Esophagus squamous epithelium (tissue), 5 donors: Measurements from ENCODE around the gene HEYL. TPM values are rescaled to one million over a fixed set of nuclear protein-coding genes. Genes with fewer than 3 reads are reported as not detected.

Source experiments
- DNase-seq: peaks from one replicate; lab custom pipeline; 2025; lab: John Stamatoyannopoulos, UW
- H3K27ac ChIP-seq, 4 donors: fragments of 200-600 bp; sonication (generic); one replicate each; pipeline ENCODE4 v1.5.1; 2016 to 2019; ENCODE audit warnings: mild to moderate bottlenecking in 1 of 4
- H3K27me3 ChIP-seq, 4 donors: fragments of 200-600 bp; sonication (generic); 1 replicate in 3 of 4; 2 replicates in 1 of 4; pipeline versions ENCODE4 v1.5.1 to v1.6.0; 2017 to 2021; ENCODE audit warnings: antibody characterized with exemption in 1 of 4
- H3K36me3 ChIP-seq, 3 donors: fragments of 200-600 bp; sonication (generic); one replicate each; pipeline ENCODE4 v1.5.1; 2016 to 2019
- H3K4me1 ChIP-seq, 3 donors: fragments of 200-600 bp; sonication (generic); one replicate each; pipeline ENCODE4 v1.5.1; 2017 to 2019
- H3K4me3 ChIP-seq, 4 donors: fragments of 200-600 bp; sonication (generic); 1 replicate in 3 of 4; 2 replicates in 1 of 4; pipeline ENCODE4 v1.5.1; 2016 to 2019; ENCODE audit warnings: mild to moderate bottlenecking in 2 of 4, moderate library complexity in 1 of 4
- H3K9me3 ChIP-seq, 3 donors: fragments of 200-600 bp; sonication (generic); one replicate each; pipeline ENCODE4 v1.5.1; 2016 to 2019
- CTCF ChIP-seq, 6 experiments: fragments of 450-650 bp in 4 of 6; fragments of 200-600 bp in 2 of 6; sonication (generic) in 2 of 6; IDR thresholded peaks; one replicate each; pipeline ENCODE4 v1.5.1; 2016 to 2019; ENCODE audit warnings: antibody characterized with exemption in 6 of 6, mild to moderate bottlenecking in 4 of 6, moderate library complexity in 4 of 6
- POLR2A ChIP-seq, 4 donors: fragments of 450-650 bp; IDR thresholded peaks; one replicate each; pipeline ENCODE4 v1.6.1; 2017; ENCODE audit warnings: antibody characterized with exemption in 4 of 4, mild to moderate bottlenecking in 4 of 4, moderate library complexity in 3 of 4
- WGBS, 2 donors: methylation state at CpG; one replicate each; pipeline ENCODE4 v1.1.5; 2018; 5-methylcytosine and 5-hydroxymethylcytosine counted together
- intact Hi-C: fragments of 100-400 bp; cut with DNase I; formaldehyde crosslinking; loops from one replicate; pipeline ENCODE4 v1.15.0; 2022
- total RNA-seq, 4 donors: library from RNA; depleted of rRNA; stranded (reverse); fragments of >200 nt; gene quantifications; one replicate each; pipeline ENCODE4 v1.1.0, GENCODE V29; 2016
- donor health status: DM: yes; HTN: yes; CAD: no.

The HEYL gene
- total RNA-seq, 4 donors from 2014 or later: 0.45 to 1.2 (median 0.77) TPM

DNA sequence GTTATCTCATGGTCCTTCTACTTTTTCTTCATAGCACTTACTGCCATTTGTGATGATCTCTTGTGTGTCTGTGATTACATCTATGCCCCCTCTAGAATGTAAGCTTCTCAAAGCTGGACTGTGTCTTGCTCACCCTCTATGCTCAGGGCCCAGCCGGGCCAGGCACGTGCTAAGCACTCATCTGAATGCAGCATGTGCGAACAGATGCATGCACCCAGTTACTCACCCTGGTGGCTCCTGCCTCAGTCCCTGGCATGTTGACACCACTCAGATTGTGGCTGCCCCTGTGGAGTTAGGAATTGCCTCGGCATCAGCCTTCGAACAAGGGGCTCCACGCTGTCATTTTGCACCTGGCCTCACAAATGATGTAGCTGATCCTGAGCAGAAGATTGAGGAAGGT is 43.3 kb downstream of the HEYL start:
- H3K9me3 ChIP-seq: no peaks in the 10 kb centered on the region
- 81 to 83% methylated on average over 6 of the region's 6 CpGs for WGBS, 2 donors

GRCh38 chr1:39593386-39593785 is 46.1 kb downstream of the HEYL start:
- 88 to 91% methylated on average over 4 of the region's 4 CpGs for WGBS, 2 donors
- Histone ChIP-seq H3K4me1 (no peaks in the 10 kb centered on the region), H3K36me3 (no peaks in the 10 kb centered on the region), H3K27me3 (peaks cover 0 to 16% (median 0%) of the 10 kb centered on the region in 4 donors), H3K27ac (no peak overlapping the region), H3K9me3 (no peaks in the 10 kb centered on the region), H3K4me3 (no peak overlapping the region)
- DNase-seq: no peak
- TF ChIP-seq CTCF (IDR thresholded peaks at IDR 0.05): no peak
- TF ChIP-seq POLR2A (IDR thresholded peaks at IDR 0.05): no peak
- intact Hi-C loops: no loop called here

More for the DNA sequence above, 43.3 kb downstream of the HEYL start:
- Histone ChIP-seq H3K36me3 (no peaks in the 10 kb centered on the region), H3K4me1 (no peaks in the 10 kb centered on the region), H3K4me3 (no peak overlapping the region), H3K27me3 (peaks cover 0 to 26% (median 0%) of the 10 kb centered on the region in 4 donors), H3K27ac (no peak overlapping the region)
- TF ChIP-seq CTCF (IDR thresholded peaks at IDR 0.05): no peak
- intact Hi-C loops: no loop called here
- DNase-seq: no peak

- no peaks in the 10 kb centered on the region for H3K36me3 ChIP-seq
- DNase-seq: no peak
Measured at GRCh38 chr1:39592069-39592468, 47.4 kb downstream of the HEYL start.

DNA sequence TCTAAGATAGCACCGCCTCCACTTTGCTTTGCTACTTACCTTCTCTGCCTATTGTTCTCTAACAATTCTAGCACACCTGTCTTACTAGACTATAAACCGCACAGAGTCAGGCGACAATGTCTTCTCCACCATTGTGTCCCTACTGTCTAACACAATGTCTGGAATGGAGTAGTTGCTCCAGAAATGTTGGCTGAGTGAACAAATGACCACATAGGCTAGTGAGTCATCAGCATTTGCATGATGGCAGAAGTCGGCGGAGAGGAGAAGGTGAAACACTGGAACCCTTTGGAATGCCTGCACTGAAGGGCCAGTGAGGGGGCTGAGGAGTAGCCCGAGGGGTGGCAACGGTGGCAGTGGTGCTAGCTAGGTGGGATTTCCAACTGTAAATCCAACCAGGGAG is 48.9 kb downstream of the HEYL start:
- TF ChIP-seq POLR2A (IDR thresholded peaks at IDR 0.05): no peak
- no peak for TF ChIP-seq CTCF (IDR thresholded peaks at IDR 0.05)
- Histone ChIP-seq H3K4me1 (no peaks in the 10 kb centered on the region), H3K27me3 (peaks cover 0 to 16% (median 0%) of the 10 kb centered on the region in 4 donors), H3K27ac (no peak overlapping the region), H3K36me3 (no peaks in the 10 kb centered on the region), H3K4me3 (no peak overlapping the region), H3K9me3 (no peaks in the 10 kb centered on the region)
- intact Hi-C loops: no loop called here
- DNase-seq: no peak
- 75 to 83% methylated on average over 7 of the region's 7 CpGs for WGBS, 2 donors

More at GRCh38 chr1:39592069-39592468, 47.4 kb downstream of the HEYL start:
- Histone ChIP-seq H3K4me3 (no peak overlapping the region), H3K27me3 (peaks cover 0 to 16% (median 0%) of the 10 kb centered on the region in 4 donors), H3K4me1 (no peaks in the 10 kb centered on the region), H3K9me3 (no peaks in the 10 kb centered on the region), H3K27ac (no peak overlapping the region)
- intact Hi-C loops: no loop called here
- WGBS, 2 donors: 46 to 55% methylated on average over 4 of the region's 4 CpGs
- TF ChIP-seq CTCF (IDR thresholded peaks at IDR 0.05) (no peak), POLR2A (IDR thresholded peaks at IDR 0.05) (no peak)

DNA sequence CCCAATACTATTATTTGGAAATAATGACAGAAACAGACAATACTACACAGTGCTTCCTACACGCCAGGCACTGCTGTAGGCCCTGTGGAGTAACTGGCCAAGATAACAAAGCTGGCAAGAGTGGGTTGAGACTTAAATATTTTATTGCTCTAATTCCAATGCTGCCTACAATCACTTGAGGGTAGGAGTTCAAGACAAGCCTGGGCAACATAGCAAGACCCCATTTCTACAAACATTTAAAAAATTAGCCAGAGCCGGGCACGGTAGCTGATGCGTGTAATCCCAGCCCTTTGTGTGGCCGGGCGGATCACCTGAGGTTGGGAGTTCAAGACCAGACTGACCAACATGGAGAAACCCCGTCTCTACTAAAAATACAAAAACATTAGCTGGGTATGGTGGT is 53.5 kb downstream of the HEYL start:
- DNase-seq: no peak
- TF ChIP-seq CTCF (IDR thresholded peaks at IDR 0.05) (no peak), POLR2A (IDR thresholded peaks at IDR 0.05) (no peak)
- no peaks in the 10 kb centered on the region for H3K36me3 ChIP-seq
- H3K4me1 ChIP-seq: no peaks in the 10 kb centered on the region
- intact Hi-C loops: no loop called here
- H3K27ac ChIP-seq: no peak overlapping the region
- no peaks in the 10 kb centered on the region for H3K27me3 ChIP-seq
- 90 to 93% methylated on average over 5 to 6 of the region's 7 CpGs for WGBS, 2 donors
- no peak overlapping the region for H3K4me3 ChIP-seq
- H3K9me3 ChIP-seq: no peaks in the 10 kb centered on the region
